Measurements from ENCODE around the gene ADAMTSL2. TPM values are rescaled to one million over a fixed set of nuclear protein-coding genes. Genes with fewer than 3 reads are reported as not detected.
A peak's percentile ranks its signal among the peaks of the same experiment; 100 is the strongest.

The ADAMTSL2 gene
- total RNA-seq = 1 to 10 TPM; 2.8 to 6.6 (median 3.2) TPM

DNA sequence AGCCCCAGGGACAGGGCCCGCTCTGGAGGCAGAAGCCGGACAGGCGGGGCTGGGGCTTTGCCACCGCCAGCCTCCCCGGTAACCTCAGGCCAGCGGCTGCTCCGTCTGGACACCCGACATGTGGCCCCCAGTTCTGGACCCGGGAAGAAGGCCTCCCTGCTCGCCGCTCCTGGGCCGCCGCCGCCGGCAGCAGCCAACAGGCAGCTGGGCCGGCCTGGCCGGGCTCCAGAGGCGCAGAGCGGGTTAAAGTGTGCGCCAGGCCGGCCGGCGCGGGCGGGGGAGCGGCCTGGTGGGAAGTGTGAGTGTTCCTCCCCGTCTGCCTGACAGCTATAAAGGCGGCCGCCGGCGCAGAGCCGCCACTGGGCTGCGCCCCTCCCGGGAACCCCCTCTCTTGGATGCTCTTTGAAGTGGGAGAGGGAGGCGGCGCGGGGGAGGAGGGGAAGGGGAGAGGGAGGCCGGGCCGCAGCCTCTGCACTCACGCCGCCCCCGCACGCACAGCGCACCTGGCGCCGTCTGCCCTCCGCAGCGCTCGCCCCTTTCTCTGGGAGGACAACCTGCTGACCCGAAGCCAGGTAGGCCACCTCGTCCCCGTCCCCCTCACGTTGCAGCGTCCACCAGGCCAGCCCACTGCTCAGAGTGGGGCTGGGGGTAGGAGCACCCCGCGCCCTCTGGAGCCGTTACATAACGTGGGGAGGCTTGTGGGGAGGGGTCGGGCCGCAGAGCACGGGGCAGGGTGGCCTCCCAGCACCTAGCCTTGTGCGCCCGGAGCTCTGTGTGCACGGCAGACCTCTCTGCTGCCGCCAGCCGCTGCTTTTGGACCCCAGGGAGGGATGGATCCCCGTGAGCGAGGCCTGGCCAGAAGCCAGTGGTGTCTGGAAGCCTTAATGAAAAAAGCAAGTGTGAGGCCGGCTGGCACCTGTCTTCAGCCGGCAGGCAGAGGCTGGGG, at the start of gene ADAMTSL2:
ADAMTSL2 (plus strand) TSS at position 359 of the 946 bp plus-strand sequence. CDS start 2,009 bp downstream, outside the sequence.
- TF ChIP-seq EP300 (IDR thresholded peaks at IDR 0.05) = no peak
- TF ChIP-seq POLR2A (IDR thresholded peaks at IDR 0.05; ENCODE audit: low read depth) = no peak
- TF ChIP-seq, protein P1, sequence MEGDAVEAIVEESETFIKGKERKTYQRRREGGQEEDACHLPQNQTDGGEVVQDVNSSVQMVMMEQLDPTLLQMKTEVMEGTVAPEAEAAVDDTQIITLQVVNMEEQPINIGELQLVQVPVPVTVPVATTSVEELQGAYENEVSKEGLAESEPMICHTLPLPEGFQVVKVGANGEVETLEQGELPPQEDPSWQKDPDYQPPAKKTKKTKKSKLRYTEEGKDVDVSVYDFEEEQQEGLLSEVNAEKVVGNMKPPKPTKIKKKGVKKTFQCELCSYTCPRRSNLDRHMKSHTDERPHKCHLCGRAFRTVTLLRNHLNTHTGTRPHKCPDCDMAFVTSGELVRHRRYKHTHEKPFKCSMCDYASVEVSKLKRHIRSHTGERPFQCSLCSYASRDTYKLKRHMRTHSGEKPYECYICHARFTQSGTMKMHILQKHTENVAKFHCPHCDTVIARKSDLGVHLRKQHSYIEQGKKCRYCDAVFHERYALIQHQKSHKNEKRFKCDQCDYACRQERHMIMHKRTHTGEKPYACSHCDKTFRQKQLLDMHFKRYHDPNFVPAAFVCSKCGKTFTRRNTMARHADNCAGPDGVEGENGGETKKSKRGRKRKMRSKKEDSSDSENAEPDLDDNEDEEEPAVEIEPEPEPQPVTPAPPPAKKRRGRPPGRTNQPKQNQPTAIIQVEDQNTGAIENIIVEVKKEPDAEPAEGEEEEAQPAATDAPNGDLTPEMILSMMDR (IDR thresholded peaks at IDR 0.05) = peak in 1 of 3 experiments; percentile 2
- peak in 1 of 2 donors; percentile 13 for TF ChIP-seq POLR2AphosphoS5 (IDR thresholded peaks at IDR 0.05)
- Histone ChIP-seq H3K4me1 (peaks cover 36 to 50% (median 44%) of the 10 kb centered on the region in 4 donors), H3K27me3 (peaks cover 0 to 16% (median 0%) of the 10 kb centered on the region in 4 donors), H3K27ac (replicated peaks in 1 of 4) (peak within 1 kb of the TSS; percentile 35 to 61 (median 58)), H3K9me3 (no peaks in the 10 kb centered on the region), H3K36me3 (no peaks in the 10 kb centered on the region), H3K4me3 (peak within 1 kb of the TSS; percentile 52 to 58 (median 54))
- intact Hi-C loops (cut with DNase I) = loop anchor here (10.0 kb wide), 1 partner anchor 460 kb away; the partner anchor contains the start of gene VAV2
- DNase-seq (ENCODE audit: extremely low spot score) = no peak
- no CpG with 5 or more reads among the region's 70 CpGs for WGBS

DNA sequence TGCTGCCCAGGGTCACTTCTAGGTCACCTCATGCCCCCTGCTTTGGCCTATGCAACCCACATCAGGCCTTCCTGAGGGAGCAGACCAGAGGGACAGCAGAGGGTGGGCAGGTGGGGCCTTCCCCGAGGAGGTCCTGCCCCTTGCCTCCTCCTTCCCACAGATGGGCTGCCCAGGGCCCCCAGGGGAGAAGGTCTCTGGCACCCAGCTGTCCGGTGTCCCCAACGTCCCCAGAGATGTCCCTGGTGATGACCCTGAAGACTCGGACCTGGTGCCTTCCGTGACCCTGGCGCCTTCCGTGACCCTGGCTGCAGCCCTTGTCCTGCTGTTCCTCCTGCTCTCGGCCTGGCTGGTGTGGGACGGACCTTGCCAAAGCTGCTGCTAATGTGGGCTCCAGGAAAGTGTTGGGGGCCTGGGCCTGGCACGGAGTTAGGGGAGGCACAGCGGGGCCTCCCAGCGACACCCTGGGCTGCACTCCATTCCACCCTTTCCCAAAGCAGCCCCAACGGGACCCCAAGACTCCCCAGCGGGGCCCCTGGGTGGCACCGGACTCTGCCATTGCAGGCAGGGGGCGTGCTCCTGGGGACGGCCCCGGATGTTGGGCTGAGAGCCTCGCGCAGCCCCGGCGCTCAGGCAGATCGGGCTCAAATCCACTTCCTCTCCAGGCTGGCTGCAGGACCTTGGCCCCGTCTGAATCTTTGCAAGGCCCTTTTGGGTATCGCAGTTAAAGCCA, 48.8 kb upstream of the ADAMTSL2 start:
- Histone ChIP-seq H3K4me3 (no peak overlapping the region), H3K27ac (replicated peaks in 1 of 4) (no peak overlapping the region), H3K27me3 (peaks cover 0 to 56% (median 0%) of the 10 kb centered on the region in 4 donors), H3K36me3 (no peaks in the 10 kb centered on the region), H3K9me3 (no peaks in the 10 kb centered on the region), H3K4me1 (peaks cover 0 to 11% (median 7%) of the 10 kb centered on the region in 4 donors)
- 54% methylated on average over 9 of the region's 25 CpGs for WGBS
- TF ChIP-seq EP300 (IDR thresholded peaks at IDR 0.05) = no peak
- no peak for TF ChIP-seq POLR2AphosphoS5 (IDR thresholded peaks at IDR 0.05)
- TF ChIP-seq, protein P1 (IDR thresholded peaks at IDR 0.05) = no peak
- no peak for TF ChIP-seq POLR2A (IDR thresholded peaks at IDR 0.05; ENCODE audit: low read depth)
- intact Hi-C loops (cut with DNase I) = loop anchor here (2.0 kb wide), 2 partner anchors 79 to 299 kb away; no protein-coding TSS in a partner anchor
- no peak for DNase-seq (ENCODE audit: extremely low spot score)

DNA sequence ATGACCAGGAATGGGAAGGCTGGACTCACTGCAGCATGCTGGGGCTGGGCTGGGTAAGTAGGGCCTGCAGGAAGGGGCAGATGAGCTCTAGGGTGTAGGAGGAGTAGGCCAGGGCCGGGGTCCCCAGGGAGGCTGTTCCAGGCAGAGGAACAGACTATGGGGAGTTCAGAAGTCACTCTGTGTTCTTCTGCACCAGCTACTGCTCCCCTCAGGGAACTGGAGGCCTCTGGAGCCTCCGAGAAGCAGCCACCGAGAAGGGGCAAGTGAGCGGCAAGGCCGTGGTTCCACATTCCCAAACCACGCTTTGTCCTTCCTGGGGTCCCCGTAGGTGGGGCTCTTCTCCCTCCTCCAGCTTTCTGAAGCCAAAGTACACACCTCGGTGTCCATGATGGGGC, 47.2 kb upstream of the ADAMTSL2 start:
- intact Hi-C loops (cut with DNase I) = loop anchor here (2.0 kb wide), 2 partner anchors 81 to 301 kb away; no protein-coding TSS in a partner anchor
- no peak for DNase-seq (ENCODE audit: extremely low spot score)

DNA sequence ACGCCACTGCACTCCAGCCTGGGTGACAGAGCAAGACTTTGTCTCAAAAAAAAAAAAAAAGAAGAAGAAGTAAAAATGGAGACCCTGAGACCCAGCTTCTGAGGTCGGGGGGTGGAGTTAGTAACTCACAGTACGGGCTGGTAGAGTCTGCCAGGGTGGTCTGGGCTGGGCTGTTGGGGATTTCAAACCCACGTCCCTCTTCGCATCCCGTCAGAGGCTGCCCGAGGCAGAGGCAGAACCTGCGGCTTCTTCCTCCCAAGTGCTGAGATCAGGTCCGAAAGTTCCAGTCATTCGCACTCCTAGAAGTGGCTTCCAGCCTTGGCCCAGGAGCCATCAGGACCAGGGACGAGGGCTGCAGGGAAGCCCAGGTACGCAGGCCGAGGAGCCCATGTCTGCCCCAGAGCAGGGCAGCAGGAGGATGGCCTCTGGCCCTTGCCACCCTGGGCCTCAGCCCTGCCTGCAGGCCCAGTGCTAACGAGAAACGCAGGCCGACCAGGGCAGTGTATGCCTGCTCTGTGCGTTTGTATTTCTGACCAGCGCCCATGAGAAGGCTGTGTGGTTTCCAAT, 45.7 kb upstream of the ADAMTSL2 start:
- peaks cover 0 to 64% (median 0%) of the 10 kb centered on the region in 4 donors for H3K27me3 ChIP-seq
- 87% methylated on average over 10 of the region's 18 CpGs for WGBS
- no peak for DNase-seq (ENCODE audit: extremely low spot score)

More for the DNA sequence above, 47.2 kb upstream of the ADAMTSL2 start:
- no peak overlapping the region for H3K4me3 ChIP-seq
- no peaks in the 10 kb centered on the region for H3K9me3 ChIP-seq
- H3K27ac ChIP-seq (replicated peaks in 1 of 4) = peak overlapping the region in 3 of 4 donors; percentile 22 to 55 (median 46)
- TF ChIP-seq EP300 (IDR thresholded peaks at IDR 0.05) (no peak), POLR2A (IDR thresholded peaks at IDR 0.05; ENCODE audit: low read depth) (no peak), POLR2AphosphoS5 (IDR thresholded peaks at IDR 0.05) (no peak)
- TF ChIP-seq, protein P1 (IDR thresholded peaks at IDR 0.05) = no peak
- WGBS = 93% methylated on average over 8 of the region's 8 CpGs
- no peaks in the 10 kb centered on the region for H3K36me3 ChIP-seq
- peaks cover 5 to 20% (median 18%) of the 10 kb centered on the region in 4 donors for H3K4me1 ChIP-seq
- peaks cover 0 to 67% (median 0%) of the 10 kb centered on the region in 4 donors for H3K27me3 ChIP-seq

More for the DNA sequence above, 45.7 kb upstream of the ADAMTSL2 start:
- Histone ChIP-seq H3K4me3 (no peak overlapping the region), H3K4me1 (peaks cover 11 to 25% (median 23%) of the 10 kb centered on the region in 4 donors), H3K27ac (replicated peaks in 1 of 4) (no peak overlapping the region), H3K36me3 (no peaks in the 10 kb centered on the region), H3K9me3 (no peaks in the 10 kb centered on the region)
- TF ChIP-seq, protein P1 (IDR thresholded peaks at IDR 0.05) = no peak
- TF ChIP-seq POLR2AphosphoS5 (IDR thresholded peaks at IDR 0.05) (no peak), EP300 (IDR thresholded peaks at IDR 0.05) (no peak), POLR2A (IDR thresholded peaks at IDR 0.05; ENCODE audit: low read depth) (no peak)
- intact Hi-C loops (cut with DNase I) = no loop called here
